Breast epithelium (tissue), 4 donors: ENCODE data around the gene CDK14. TPM values are rescaled to one million over a fixed set of nuclear protein-coding genes. Genes with fewer than 3 reads are reported as not detected.

Source experiments
- DNase-seq, 2 donors: peaks; one replicate each; pipeline ENCODE4 v3.0.0-alpha.2; 2019; ENCODE audit warnings: low spot score in 2 of 2
- H3K27ac ChIP-seq, 2 donors: fragments of 200-600 bp; sonication (generic) in 1 of 2; one replicate each; pipeline ENCODE4 v1.5.1; 2016 to 2019; ENCODE audit warnings: mild to moderate bottlenecking in 1 of 2
- H3K27me3 ChIP-seq, 2 donors: fragments of 200-600 bp; sonication (generic) in 1 of 2; one replicate each; pipeline versions ENCODE4 v1.5.1 to v1.6.0; 2017 to 2019; ENCODE audit warnings: control low read depth in 1 of 2, mild to moderate bottlenecking in 1 of 2
- H3K36me3 ChIP-seq: fragments of 200-600 bp; one replicate; pipeline ENCODE4 v1.5.1; 2019
- H3K4me1 ChIP-seq, 2 donors: fragments of 200-600 bp; sonication (generic); one replicate each; pipeline ENCODE4 v1.5.1; 2016 to 2019; ENCODE audit warnings: control low read depth in 1 of 2
- H3K4me3 ChIP-seq, 3 donors: fragments of 200-600 bp; sonication (generic); 1 replicate in 2 of 3; 2 replicates in 1 of 3; pipeline ENCODE4 v1.5.1; 2016 to 2019; ENCODE audit warnings: mild to moderate bottlenecking in 3 of 3, moderate library complexity in 2 of 3
- H3K9me3 ChIP-seq, 2 donors: fragments of 200-600 bp; sonication (generic) in 1 of 2; one replicate each; pipeline ENCODE4 v1.5.1; 2016 to 2019; ENCODE audit warnings: control low read depth in 1 of 2
- CTCF ChIP-seq, 3 donors: fragments of 450-650 bp; IDR thresholded peaks; one replicate each; pipeline ENCODE4 v1.5.1; 2016 to 2017; ENCODE audit warnings: antibody characterized with exemption in 3 of 3, mild to moderate bottlenecking in 3 of 3, moderate library complexity in 3 of 3
- POLR2A ChIP-seq: fragments of 450-650 bp; IDR thresholded peaks from one replicate; pipeline ENCODE4 v1.6.1; 2016; ENCODE audit warnings: antibody characterized with exemption, mild to moderate bottlenecking, moderate library complexity
- POLR2AphosphoS5 ChIP-seq, 3 donors: sonication (generic); formaldehyde crosslinking; IDR thresholded peaks; one replicate each; pipeline ENCODE4 v1.6.1; 2017; ENCODE audit warnings: antibody characterized with exemption in 3 of 3
- intact Hi-C: fragments of 100-400 bp; cut with DNase I; formaldehyde crosslinking; loops from one replicate; pipeline ENCODE4 v1.15.1; 2023; ENCODE audit warnings: low total_unique reads
- total RNA-seq, 3 donors: library from RNA; depleted of rRNA; stranded (reverse); fragments of >200 nt; gene quantifications; one replicate each; pipeline ENCODE4 v1.1.0, GENCODE V29; 2016

Gene CDK14
- total RNA-seq, 3 donors from 2014 or later, result 16.3 to 64.7 (median 29.8) TPM

GRCh38 chr7:90759710-90760109 is 163.6 kb downstream of the CDK14 start:
- Histone ChIP-seq H3K27me3 (no peaks in the 10 kb centered on the region), H3K9me3 (no peaks in the 10 kb centered on the region), H3K27ac (peak overlapping the region; percentile 7 to 35), H3K36me3 (no peaks in the 10 kb centered on the region), H3K4me1 (peaks cover 0 to 9% of the 10 kb centered on the region in 2 donors), H3K4me3 (no peak overlapping the region)
- no peak for TF ChIP-seq POLR2AphosphoS5 (IDR thresholded peaks at IDR 0.05)
- TF ChIP-seq POLR2A, result no peak
- no peak for TF ChIP-seq CTCF (IDR thresholded peaks at IDR 0.05)
- no peak for DNase-seq
- intact Hi-C loops, result no loop called here

GRCh38 chr7:90760892-90761291 is 164.8 kb downstream of the CDK14 start:
- Histone ChIP-seq H3K4me1 (peaks cover 0 to 9% of the 10 kb centered on the region in 2 donors), H3K4me3 (no peak overlapping the region), H3K27me3 (no peaks in the 10 kb centered on the region), H3K9me3 (no peaks in the 10 kb centered on the region), H3K27ac (no peak overlapping the region), H3K36me3 (no peaks in the 10 kb centered on the region)
- no peak for TF ChIP-seq CTCF (IDR thresholded peaks at IDR 0.05)
- no peak for TF ChIP-seq POLR2A
- no peak for TF ChIP-seq POLR2AphosphoS5 (IDR thresholded peaks at IDR 0.05)
- intact Hi-C loops, result no loop called here
- DNase-seq, result no peak

GRCh38 chr7:90761584-90761983 is 165.5 kb downstream of the CDK14 start:
- Histone ChIP-seq H3K36me3 (no peaks in the 10 kb centered on the region), H3K4me3 (no peak overlapping the region), H3K27me3 (no peaks in the 10 kb centered on the region), H3K9me3 (no peaks in the 10 kb centered on the region), H3K27ac (no peak overlapping the region), H3K4me1 (peaks cover 0 to 9% of the 10 kb centered on the region in 2 donors)
- intact Hi-C loops, result no loop called here
- TF ChIP-seq POLR2A, result no peak
- no peak for TF ChIP-seq CTCF (IDR thresholded peaks at IDR 0.05)
- no peak for TF ChIP-seq POLR2AphosphoS5 (IDR thresholded peaks at IDR 0.05)
- no peak for DNase-seq

GRCh38 chr7:90763108-90763507 is 167.0 kb downstream of the CDK14 start:
- intact Hi-C loops, result no loop called here
- H3K4me1 ChIP-seq, result peaks cover 0 to 9% of the 10 kb centered on the region in 2 donors
- H3K27ac ChIP-seq, result no peak overlapping the region
- no peaks in the 10 kb centered on the region for H3K27me3 ChIP-seq
- no peaks in the 10 kb centered on the region for H3K36me3 ChIP-seq
- DNase-seq, result no peak
- no peak overlapping the region for H3K4me3 ChIP-seq
- TF ChIP-seq POLR2A (no peak), POLR2AphosphoS5 (IDR thresholded peaks at IDR 0.05) (no peak), CTCF (IDR thresholded peaks at IDR 0.05) (no peak)
- H3K9me3 ChIP-seq, result no peaks in the 10 kb centered on the region

- intact Hi-C loops, result no loop called here
- no peak overlapping the region for H3K4me3 ChIP-seq
- no peaks in the 10 kb centered on the region for H3K36me3 ChIP-seq
- H3K4me1 ChIP-seq, result peaks cover 0 to 3% of the 10 kb centered on the region in 2 donors
- peak overlapping the region; percentile 8 to 87 for H3K27ac ChIP-seq
- TF ChIP-seq POLR2AphosphoS5 (IDR thresholded peaks at IDR 0.05), result no peak
- TF ChIP-seq CTCF (IDR thresholded peaks at IDR 0.05), result no peak
- TF ChIP-seq POLR2A, result no peak
- H3K27me3 ChIP-seq, result no peaks in the 10 kb centered on the region
- DNase-seq, result no peak
- no peaks in the 10 kb centered on the region for H3K9me3 ChIP-seq
These were observed 168.9 kb downstream of the CDK14 start for GRCh38 chr7:90764848-90765570.
